HepG2 (cell line): ENCODE measurements around the gene OR10A2. TPM values are rescaled to one million over a fixed set of nuclear protein-coding genes. Genes with fewer than 3 reads are reported as not detected.

Experiments
- ATAC-seq: fragments of 200-7000 bp; cut with Tn5 transposase; 3 replicates; pipeline ENCODE4 v1.9.1; 2020; ENCODE audit warnings: mild to moderate bottlenecking, moderate library complexity
- Bru-seq: library from RNA; stranded (reverse); fragments of 400-500 nt; gene quantifications from one replicate; lab custom pipeline; 2021; lab: Mats Ljungman, UMichigan
- BruChase-seq, 2 experiments: library from RNA; stranded (reverse); fragments of 400-500 nt; gene quantifications; one replicate each; lab custom pipeline; 2021; lab: Mats Ljungman, UMichigan
- BruUV-seq: library from RNA; stranded (reverse); fragments of 400-500 nt; replicated peaks from 2 replicates; lab custom pipeline; 2021; lab: Mats Ljungman, UMichigan
- CTCF ChIA-PET: fragments of 300-600 bp; formaldehyde crosslinking; extraction: SDS; loops from one replicate; lab custom pipeline; 2021; ENCODE audit warnings: low total read pairs, inconsistent platforms, low intra/inter-chr PET ratio; lab: Yijun Ruan, JAX
- POLR2A ChIA-PET: fragments of 350-600 bp; sonication (Branson Sonifier 250); formaldehyde crosslinking; loops from one replicate; lab custom pipeline; 2020; ENCODE audit warnings: antibody characterized with exemption, inconsistent platforms; lab: Yijun Ruan, JAX
- DNase-seq: peaks from one replicate; pipeline ENCODE4 v3.0.0-alpha.2; 2015; ENCODE audit warnings: low spot score
- FAIRE-seq: peaks from 3 replicates; lab custom pipeline; 2011; peaks lifted over from hg19 to GRCh38; lab: Jason Lieb, UNC
- H2AFZ ChIP-seq: one replicate; pipeline ENCODE4 v1.6.1; 2011; ENCODE audit warnings: low read length, inconsistent platforms
- H3K27ac ChIP-seq: fragments of 300-600 bp; 3 replicates; pipeline ENCODE4 v1.8.0; 2011; ENCODE audit warnings: mixed run types, mild to moderate bottlenecking, mixed read lengths, low read length, inconsistent platforms; ENCODE audit not compliant: insufficient read depth; ENCODE audit errors: extremely low read length
- H3K27me3 ChIP-seq, 2 experiments: fragments of 200-600 bp in 1 of 2; 2 replicates in 1 of 2; 3 replicates in 1 of 2; pipeline versions ENCODE4 v1.6.0 to v1.8.0; 2011; ENCODE audit warnings: low read length in 2 of 2, mild to moderate bottlenecking in 2 of 2, moderate library complexity in 2 of 2, inconsistent platforms in 1 of 2; ENCODE audit not compliant: insufficient read depth in 2 of 2, control insufficient read depth in 1 of 2
- H3K36me3 ChIP-seq, 2 experiments: fragments of 200-600 bp in 1 of 2; replicated peaks in 1 of 2; 2 replicates in 1 of 2; 3 replicates in 1 of 2; pipeline versions ENCODE4 v1.5.1 to v1.8.0; 2011; ENCODE audit warnings: low read length in 2 of 2, inconsistent platforms in 1 of 2; ENCODE audit not compliant: insufficient read depth in 2 of 2, control insufficient read depth in 1 of 2
- H3K4me1 ChIP-seq: 2 replicates; pipeline ENCODE4 v1.5.1; 2012; ENCODE audit warnings: low read length, inconsistent platforms; ENCODE audit not compliant: insufficient read depth
- H3K4me2 ChIP-seq: 2 replicates; pipeline ENCODE4 v1.6.0; 2011; ENCODE audit warnings: low read depth, low read length, inconsistent platforms
- H3K4me3 ChIP-seq, 3 experiments: fragments of 200-600 bp in 1 of 3; sonication (generic), shearing (Covaris generic) in 1 of 3; replicated peaks in 1 of 3; 2 replicates each; pipeline ENCODE4 v1.5.1; 2011 to 2016; ENCODE audit warnings: low read length in 3 of 3, inconsistent platforms in 2 of 3, low read depth in 2 of 3, mild to moderate bottlenecking in 2 of 3, control low read depth in 1 of 3, mixed read lengths in 1 of 3; ENCODE audit not compliant: insufficient read depth in 1 of 3
- H3K79me2 ChIP-seq: one replicate; pipeline ENCODE4 v1.6.1; 2011; ENCODE audit warnings: low read length, inconsistent platforms; ENCODE audit not compliant: insufficient read depth
- H3K9ac ChIP-seq: 2 replicates; pipeline ENCODE4 v1.6.0; 2011; ENCODE audit warnings: mild to moderate bottlenecking, low read depth, low read length, inconsistent platforms; ENCODE audit not compliant: insufficient read depth
- H3K9me3 ChIP-seq: 2 replicates; pipeline ENCODE4 v1.5.1; 2012; ENCODE audit warnings: mild to moderate bottlenecking, low read length
- H4K20me1 ChIP-seq: 2 replicates; pipeline ENCODE4 v1.6.0; 2011; ENCODE audit warnings: inconsistent platforms, mild to moderate bottlenecking, low read length, moderate library complexity; ENCODE audit not compliant: insufficient read depth
- SAP130 ChIP-seq: IDR thresholded peaks from 2 replicates; pipeline ENCODE4 v1.6.1; 2016; ENCODE audit warnings: low read depth
- ZNF44 ChIP-seq: sonication (generic); formaldehyde crosslinking; IDR thresholded peaks from 2 replicates; pipeline ENCODE4 v1.5.1; 2020; ENCODE audit warnings: mild to moderate bottlenecking, missing genetic modification reagents
- ZNF784 ChIP-seq: sonication (generic); formaldehyde crosslinking; IDR thresholded peaks from 2 replicates; pipeline ENCODE4 v1.5.1; 2020; ENCODE audit warnings: missing genetic modification reagents, mild to moderate bottlenecking, borderline replicate concordance
- ZNF878 ChIP-seq: sonication (generic); formaldehyde crosslinking; IDR thresholded peaks from 2 replicates; pipeline ENCODE4 v1.8.1; 2023; ENCODE audit warnings: mild to moderate bottlenecking, missing genetic modification reagents, moderate library complexity
- WGBS: methylation state at CpG from one replicate; pipeline ENCODE4 v1.1.6; 2017; ENCODE audit warnings: low lambda C conversion rate; 5-methylcytosine and 5-hydroxymethylcytosine counted together
- in situ Hi-C: cut with HindIII; loops from 2 replicates; pipeline ENCODE4 v1.10.0; 2017; ENCODE audit warnings: low pct_unique_long_range_greater_than_20kb; ENCODE audit not compliant: extremely low pct_ligation_motif_present
- intact Hi-C: fragments of 100-400 bp; cut with micrococcal nuclease; formaldehyde crosslinking; loops from one replicate; pipeline ENCODE4 v1.10.0; 2022; ENCODE audit not compliant: unreplicated experiment
- long read RNA-seq, 2 experiments: library from RNA in 1 of 2; library from polyadenylated mRNA in 1 of 2; stranded (forward) in 1 of 2; unstranded in 1 of 2; transcript quantifications; one replicate each; pipeline ENCODE4 v2.0.0, GENCODE V29; 2019 to 2022
- polyA minus RNA-seq, 3 experiments: library from RNA; depleted of rRNA, polyadenylated mRNA; stranded (reverse); fragments of >200 nt; gene quantifications; 2 replicates each; pipeline ENCODE4 v1.2.3, GENCODE V29; 2011; ENCODE audit warnings: low replicate concordance in 1 of 3
- polyA plus RNA-seq, 8 experiments: library from polyadenylated mRNA; depleted of rRNA in 3 of 8; stranded (reverse) in 7 of 8; unstranded in 1 of 8; fragments of >200 nt; fragmentation: Illumina TruSeq in 4 of 8; extraction: Trizol in 4 of 8; gene quantifications; 2 replicates each; pipeline versions ENCODE4 v1.2.1 to v1.2.3, GENCODE V29; 2011 to 2016; ENCODE audit warnings: low read depth in 4 of 8, missing spikeins in 1 of 8, mixed read lengths in 1 of 8; ENCODE audit not compliant: insufficient read depth in 1 of 8
- total RNA-seq, 5 experiments: library from RNA; depleted of rRNA; stranded (reverse); fragments of >200 nt; fragmentation: Illumina TruSeq; extraction: Trizol; gene quantifications; 2 replicates each; pipeline ENCODE4 v1.2.3, GENCODE V29; 2016; ENCODE audit warnings: low read depth in 1 of 5
- TF ChIP-seq, protein P1 (sequence below), 2 experiments: fragments of 450-650 bp in 1 of 2; sonication (generic) in 1 of 2; formaldehyde crosslinking in 1 of 2; IDR thresholded peaks; 2 replicates each; pipeline versions ENCODE4 v1.6.1 to v1.8.0; 2016 to 2022; ENCODE audit warnings: antibody characterized with exemption in 1 of 2, mild to moderate bottlenecking in 1 of 2, missing genetic modification reagents in 1 of 2
- TF ChIP-seq, protein P2 (sequence below): sonication (generic); formaldehyde crosslinking; IDR thresholded peaks from 2 replicates; pipeline ENCODE4 v1.5.0; 2020; ENCODE audit warnings: mild to moderate bottlenecking, missing genetic modification reagents

Gene OR10A2, protein sequence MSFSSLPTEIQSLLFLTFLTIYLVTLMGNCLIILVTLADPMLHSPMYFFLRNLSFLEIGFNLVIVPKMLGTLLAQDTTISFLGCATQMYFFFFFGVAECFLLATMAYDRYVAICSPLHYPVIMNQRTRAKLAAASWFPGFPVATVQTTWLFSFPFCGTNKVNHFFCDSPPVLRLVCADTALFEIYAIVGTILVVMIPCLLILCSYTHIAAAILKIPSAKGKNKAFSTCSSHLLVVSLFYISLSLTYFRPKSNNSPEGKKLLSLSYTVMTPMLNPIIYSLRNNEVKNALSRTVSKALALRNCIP
- total RNA-seq (2016; rRNA removed; fragmentation: Illumina TruSeq; extraction: Trizol) (not detected in 2 replicates), polyA plus RNA-seq (2011; rRNA removed) (not detected in 2 replicates), polyA minus RNA-seq (2011; rRNA and poly(A)+ RNA removed; ENCODE audit: low replicate concordance) (not detected in 2 replicates), Bru-seq, nascent RNA (not detected), BruChase-seq, experiment 1, labeled RNA remaining after a 6-hour chase (not detected), BruChase-seq, experiment 2, labeled RNA remaining after a 2-hour chase (not detected)
- total RNA-seq (2016; cell fraction: cytosol; rRNA removed; fragmentation: Illumina TruSeq; extraction: Trizol; ENCODE audit: low read depth), result not detected in 2 replicates
- total RNA-seq (2016; cell fraction: insoluble cytoplasmic fraction; rRNA removed; fragmentation: Illumina TruSeq; extraction: Trizol), result not detected in 2 replicates
- not detected in 2 replicates for total RNA-seq (2016; cell fraction: membrane; rRNA removed; fragmentation: Illumina TruSeq; extraction: Trizol)
- not detected in 2 replicates for total RNA-seq (2016; cell fraction: nucleus; rRNA removed; fragmentation: Illumina TruSeq; extraction: Trizol)
- polyA plus RNA-seq (2011; cell fraction: cytosol; rRNA removed), result not detected in 2 replicates
- polyA plus RNA-seq (2011; cell fraction: nucleus; rRNA removed), result not detected in 2 replicates
- polyA plus RNA-seq (2012), result not detected in 2 replicates
- polyA plus RNA-seq (2016; cell fraction: cytosol; fragmentation: Illumina TruSeq; extraction: Trizol; ENCODE audit: low read depth), result not detected in 2 replicates
- not detected in 2 replicates for polyA plus RNA-seq (2016; cell fraction: insoluble cytoplasmic fraction; fragmentation: Illumina TruSeq; extraction: Trizol; ENCODE audit: low read depth)
- not detected in 2 replicates for polyA plus RNA-seq (2016; cell fraction: membrane; fragmentation: Illumina TruSeq; extraction: Trizol; ENCODE audit: low read depth)
- polyA plus RNA-seq (2016; cell fraction: nucleus; fragmentation: Illumina TruSeq; extraction: Trizol; ENCODE audit: insufficient read depth, low read depth), result not detected in 2 replicates
- polyA minus RNA-seq (2011; cell fraction: cytosol; rRNA and poly(A)+ RNA removed), result not detected in 2 replicates
- not detected in 2 replicates for polyA minus RNA-seq (2011; cell fraction: nucleus; rRNA and poly(A)+ RNA removed)
- long read RNA-seq, experiment 1, result 0 reads
- long read RNA-seq, experiment 2, result 0 reads

DNA sequence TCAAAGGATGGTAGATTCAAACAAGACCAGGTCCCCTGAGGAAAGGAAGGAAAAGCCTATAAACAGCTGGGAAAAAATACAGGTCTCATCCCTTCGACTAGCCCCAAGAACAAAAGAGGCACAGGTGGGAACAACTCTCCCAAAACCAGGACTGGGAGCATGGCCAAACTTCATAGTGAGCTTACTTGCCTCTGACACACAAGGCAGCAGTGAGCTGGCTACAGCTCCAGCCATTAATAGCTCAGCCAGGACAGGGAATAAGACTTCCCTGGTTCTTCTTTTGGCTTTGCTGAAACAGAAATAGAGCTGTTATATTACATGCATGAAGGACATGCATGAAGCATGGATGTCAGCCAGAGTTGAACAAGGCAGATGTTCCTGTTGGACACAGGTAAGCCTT is at the start of gene OR10A2:
TSS of gene OR10A2 (plus strand) at position 97 of the 400 bp plus-strand sequence. CDS start 6,698 bp downstream, outside the sequence.
- no peaks in the 10 kb centered on the region for H3K4me1 ChIP-seq
- H3K9ac ChIP-seq, result no peak within 1 kb of the TSS
- no peak within 1 kb of the TSS for H3K4me3 ChIP-seq
- in situ Hi-C loops (no loop called here), intact Hi-C loops (no loop called here)
- WGBS, result 6% methylated on average over 1 of the region's 1 CpG
- H3K27me3 ChIP-seq, result no peaks in the 10 kb centered on the region; a peak in 1 of 5 replicates
- no peak for FAIRE-seq
- ChIA-PET POLR2A (no interaction called here), CTCF (no interaction called here)
- H3K9me3 ChIP-seq, result no peaks in the 10 kb centered on the region
- no TSS peak for BruUV-seq
- no peak for DNase-seq
- H3K4me2 ChIP-seq, result no peak within 1 kb of the TSS
- ATAC-seq, result no peak
- H3K36me3 ChIP-seq, result no peaks in the 10 kb centered on the region
- no peak within 1 kb of the TSS for H3K27ac ChIP-seq
- TF ChIP-seq ZNF878 (CRISPR knock-in tag) (no peak), ZNF784 (CRISPR knock-in tag) (no peak), SAP130 (CRISPR knock-in tag) (no peak), ZNF44 (CRISPR knock-in tag) (no peak)
- TF ChIP-seq, protein P1, sequence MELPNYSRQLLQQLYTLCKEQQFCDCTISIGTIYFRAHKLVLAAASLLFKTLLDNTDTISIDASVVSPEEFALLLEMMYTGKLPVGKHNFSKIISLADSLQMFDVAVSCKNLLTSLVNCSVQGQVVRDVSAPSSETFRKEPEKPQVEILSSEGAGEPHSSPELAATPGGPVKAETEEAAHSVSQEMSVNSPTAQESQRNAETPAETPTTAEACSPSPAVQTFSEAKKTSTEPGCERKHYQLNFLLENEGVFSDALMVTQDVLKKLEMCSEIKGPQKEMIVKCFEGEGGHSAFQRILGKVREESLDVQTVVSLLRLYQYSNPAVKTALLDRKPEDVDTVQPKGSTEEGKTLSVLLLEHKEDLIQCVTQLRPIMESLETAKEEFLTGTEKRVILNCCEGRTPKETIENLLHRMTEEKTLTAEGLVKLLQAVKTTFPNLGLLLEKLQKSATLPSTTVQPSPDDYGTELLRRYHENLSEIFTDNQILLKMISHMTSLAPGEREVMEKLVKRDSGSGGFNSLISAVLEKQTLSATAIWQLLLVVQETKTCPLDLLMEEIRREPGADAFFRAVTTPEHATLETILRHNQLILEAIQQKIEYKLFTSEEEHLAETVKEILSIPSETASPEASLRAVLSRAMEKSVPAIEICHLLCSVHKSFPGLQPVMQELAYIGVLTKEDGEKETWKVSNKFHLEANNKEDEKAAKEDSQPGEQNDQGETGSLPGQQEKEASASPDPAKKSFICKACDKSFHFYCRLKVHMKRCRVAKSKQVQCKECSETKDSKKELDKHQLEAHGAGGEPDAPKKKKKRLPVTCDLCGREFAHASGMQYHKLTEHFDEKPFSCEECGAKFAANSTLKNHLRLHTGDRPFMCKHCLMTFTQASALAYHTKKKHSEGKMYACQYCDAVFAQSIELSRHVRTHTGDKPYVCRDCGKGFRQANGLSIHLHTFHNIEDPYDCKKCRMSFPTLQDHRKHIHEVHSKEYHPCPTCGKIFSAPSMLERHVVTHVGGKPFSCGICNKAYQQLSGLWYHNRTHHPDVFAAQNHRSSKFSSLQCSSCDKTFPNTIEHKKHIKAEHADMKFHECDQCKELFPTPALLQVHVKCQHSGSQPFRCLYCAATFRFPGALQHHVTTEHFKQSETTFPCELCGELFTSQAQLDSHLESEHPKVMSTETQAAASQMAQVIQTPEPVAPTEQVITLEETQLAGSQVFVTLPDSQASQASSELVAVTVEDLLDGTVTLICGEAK (IDR thresholded peaks at IDR 0.05), result no peak
- TF ChIP-seq, protein P1 (CRISPR knock-in tag; IDR thresholded peaks at IDR 0.05), result no peak
- TF ChIP-seq, protein P2, sequence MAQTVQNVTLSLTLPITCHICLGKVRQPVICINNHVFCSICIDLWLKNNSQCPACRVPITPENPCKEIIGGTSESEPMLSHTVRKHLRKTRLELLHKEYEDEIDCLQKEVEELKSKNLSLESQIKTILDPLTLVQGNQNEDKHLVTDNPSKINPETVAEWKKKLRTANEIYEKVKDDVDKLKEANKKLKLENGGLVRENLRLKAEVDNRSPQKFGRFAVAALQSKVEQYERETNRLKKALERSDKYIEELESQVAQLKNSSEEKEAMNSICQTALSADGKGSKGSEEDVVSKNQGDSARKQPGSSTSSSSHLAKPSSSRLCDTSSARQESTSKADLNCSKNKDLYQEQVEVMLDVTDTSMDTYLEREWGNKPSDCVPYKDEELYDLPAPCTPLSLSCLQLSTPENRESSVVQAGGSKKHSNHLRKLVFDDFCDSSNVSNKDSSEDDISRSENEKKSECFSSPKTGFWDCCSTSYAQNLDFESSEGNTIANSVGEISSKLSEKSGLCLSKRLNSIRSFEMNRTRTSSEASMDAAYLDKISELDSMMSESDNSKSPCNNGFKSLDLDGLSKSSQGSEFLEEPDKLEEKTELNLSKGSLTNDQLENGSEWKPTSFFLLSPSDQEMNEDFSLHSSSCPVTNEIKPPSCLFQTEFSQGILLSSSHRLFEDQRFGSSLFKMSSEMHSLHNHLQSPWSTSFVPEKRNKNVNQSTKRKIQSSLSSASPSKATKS (CRISPR knock-in tag), result no peak
- TF ChIP-seq, all 625 proteins: peak for 0
- H2AFZ ChIP-seq, result no peak within 1 kb of the TSS
- no peaks in the 10 kb centered on the region for H3K79me2 ChIP-seq
- H4K20me1 ChIP-seq, result no peaks in the 10 kb centered on the region
